Endothelial cell of umbilical vein (primary cell): ENCODE results near the gene ARRDC1. TPM values are rescaled to one million over a fixed set of nuclear protein-coding genes. Genes with fewer than 3 reads are reported as not detected.

ENCODE experiments used
- BruUV-seq: library from RNA; stranded (reverse); fragments of 400-500 nt; replicated peaks from 2 replicates; lab custom pipeline; 2021; lab: Mats Ljungman, UMichigan
- CTCF ChIA-PET: fragments of 300-600, 350-600 bp; sonication (Branson Sonifier 250); formaldehyde crosslinking; loops from one replicate; lab custom pipeline; 2021; ENCODE audit warnings: antibody characterized with exemption, inconsistent platforms; lab: Charles Lee
- POLR2A ChIA-PET: fragments of 300-600, 350-600 bp; sonication (Branson Sonifier 250); formaldehyde crosslinking; loops from one replicate; lab custom pipeline; 2021; ENCODE audit warnings: antibody characterized with exemption, inconsistent platforms; lab: Charles Lee
- DNase-seq: peaks from one replicate; pipeline ENCODE4 v3.0.0-alpha.2; 2011; ENCODE audit warnings: low read depth, low spot score
- FAIRE-seq: peaks from 2 replicates; lab custom pipeline; 2011; peaks lifted over from hg19 to GRCh38; lab: Jason Lieb, UNC
- H2AFZ ChIP-seq: 2 replicates; pipeline ENCODE4 v1.6.0; 2012; ENCODE audit warnings: low read depth, low read length, control low read depth, inconsistent platforms
- H3K27ac ChIP-seq: 2 replicates; pipeline ENCODE4 v1.5.1; 2011; ENCODE audit warnings: low read depth, mild to moderate bottlenecking, control low read depth, low read length, moderate library complexity; ENCODE audit not compliant: insufficient read depth
- H3K27me3 ChIP-seq, 2 experiments: 2 replicates each; pipeline versions ENCODE4 v1.6.0 to v1.6.1; 2011; ENCODE audit warnings: low read length in 2 of 2, mixed read lengths in 1 of 2; ENCODE audit not compliant: control insufficient read depth in 2 of 2, insufficient read depth in 2 of 2
- H3K36me3 ChIP-seq, 2 experiments: 2 replicates in 1 of 2; 3 replicates in 1 of 2; pipeline ENCODE4 v1.5.1; 2011; ENCODE audit warnings: low read length in 2 of 2, mild to moderate bottlenecking in 1 of 2, moderate library complexity in 1 of 2; ENCODE audit not compliant: control insufficient read depth in 2 of 2, insufficient read depth in 2 of 2; ENCODE audit errors: extremely low read depth in 1 of 2
- H3K4me1 ChIP-seq: 3 replicates; pipeline ENCODE4 v1.5.1; 2011; ENCODE audit warnings: mild to moderate bottlenecking, low read length; ENCODE audit not compliant: control insufficient read depth, insufficient read depth; ENCODE audit errors: extremely low read depth
- H3K4me2 ChIP-seq: 2 replicates; pipeline ENCODE4 v1.6.1; 2011; ENCODE audit warnings: low read length, control low read depth, mixed read lengths; ENCODE audit not compliant: insufficient read depth
- H3K4me3 ChIP-seq, 3 experiments: fragments of 200-600 bp in 1 of 3; sonication (generic), shearing (Covaris generic) in 1 of 3; replicated peaks in 1 of 3; 2 replicates each; pipeline ENCODE4 v1.5.1; 2011 to 2016; ENCODE audit warnings: control low read depth in 3 of 3, low read length in 3 of 3, mild to moderate bottlenecking in 2 of 3, inconsistent platforms in 1 of 3, low read depth in 1 of 3, moderate library complexity in 1 of 3; ENCODE audit not compliant: insufficient read depth in 1 of 3
- H3K79me2 ChIP-seq: 2 replicates; pipeline ENCODE4 v1.6.0; 2012; ENCODE audit warnings: low read length, inconsistent platforms; ENCODE audit not compliant: control insufficient read depth, insufficient read depth
- H3K9ac ChIP-seq: replicated peaks from 2 replicates; pipeline ENCODE3; 2011; ENCODE audit warnings: low read length, control low read depth; ENCODE audit not compliant: insufficient read depth; ENCODE audit errors: extremely low read depth
- H3K9me1 ChIP-seq: replicated peaks from 3 replicates; pipeline ENCODE4 v1.6.0; 2011; ENCODE audit warnings: mild to moderate bottlenecking, low read length; ENCODE audit not compliant: control insufficient read depth, insufficient read depth; ENCODE audit errors: extremely low read depth
- H3K9me3 ChIP-seq: replicated peaks from 2 replicates; pipeline ENCODE4 v1.5.1; 2012; ENCODE audit warnings: low read length, inconsistent platforms; ENCODE audit not compliant: control insufficient read depth, insufficient read depth
- H4K20me1 ChIP-seq: replicated peaks from 2 replicates; pipeline ENCODE3; 2011; ENCODE audit warnings: mild to moderate bottlenecking, low read length; ENCODE audit not compliant: control insufficient read depth, insufficient read depth; ENCODE audit errors: extremely low read depth
- CTCF ChIP-seq, 2 donors: IDR thresholded peaks; 1 replicate in 1 of 2; 2 replicates in 1 of 2; pipeline ENCODE4 v1.5.1; 2011; ENCODE audit warnings: low read length in 2 of 2, mild to moderate bottlenecking in 2 of 2, moderate library complexity in 2 of 2, control low read depth in 1 of 2, inconsistent platforms in 1 of 2, low read depth in 1 of 2; ENCODE audit not compliant: insufficient read depth in 1 of 2; ENCODE audit errors: extremely low read depth in 1 of 2
- EZH2 ChIP-seq: IDR thresholded peaks from 2 replicates; pipeline ENCODE4 v1.6.1; 2012; ENCODE audit warnings: borderline replicate concordance, low read depth, mild to moderate bottlenecking, moderate library complexity, low read length, inconsistent platforms; ENCODE audit not compliant: severe bottlenecking
- FOS ChIP-seq: IDR thresholded peaks from 2 replicates; pipeline ENCODE4 v1.6.1; 2011; ENCODE audit warnings: mild to moderate bottlenecking, low read length, moderate library complexity, borderline replicate concordance; ENCODE audit not compliant: insufficient read depth
- GATA2 ChIP-seq: IDR thresholded peaks from 2 replicates; pipeline ENCODE4 v1.7.0; 2011; ENCODE audit warnings: low read depth, mild to moderate bottlenecking, moderate library complexity, mixed read lengths, low read length; ENCODE audit not compliant: insufficient read length, insufficient read depth
- JUN ChIP-seq: IDR thresholded peaks from 2 replicates; pipeline ENCODE4 v1.6.1; 2011; ENCODE audit warnings: borderline replicate concordance, low read depth; ENCODE audit not compliant: insufficient read length, insufficient read depth
- MAX ChIP-seq: IDR thresholded peaks from 2 replicates; pipeline ENCODE4 v1.6.1; 2011; ENCODE audit not compliant: insufficient read depth, insufficient read length
- MYC ChIP-seq: IDR thresholded peaks from one replicate; pipeline ENCODE4 v1.6.1; 2011; ENCODE audit warnings: mild to moderate bottlenecking, low read depth, low read length
- POLR2A ChIP-seq: IDR thresholded peaks from 2 replicates; pipeline ENCODE4 v1.6.1; 2012; ENCODE audit warnings: low read depth, mild to moderate bottlenecking, control low read depth, low read length
- POLR2AphosphoS5 ChIP-seq: IDR thresholded peaks from 2 replicates; pipeline ENCODE4 v1.6.1; 2012; ENCODE audit warnings: low read depth, mild to moderate bottlenecking, control low read depth, low read length, moderate library complexity; ENCODE audit not compliant: insufficient read depth
- dilution Hi-C: fragments of 300-500 bp; cut with MboI; formaldehyde crosslinking; loops from one replicate; pipeline ENCODE4 v1.15.0; 2019; ENCODE audit warnings: low sequenced_read_pairs; ENCODE audit not compliant: extremely low pct_ligation_motif_present
- intact Hi-C: fragments of 100-400 bp; cut with micrococcal nuclease; formaldehyde crosslinking; loops from one replicate; pipeline ENCODE4 v1.10.0; 2022
- polyA plus RNA-seq, 4 experiments: library from polyadenylated mRNA; depleted of rRNA in 3 of 4; stranded (reverse) in 3 of 4; unstranded in 1 of 4; fragments of >200 nt; gene quantifications; 2 replicates each; pipeline versions ENCODE4 v1.2.1 to v1.2.3, GENCODE V29; 2011 to 2012; ENCODE audit warnings: missing spikeins in 1 of 4
- total RNA-seq: library from RNA; stranded (reverse); gene quantifications from 2 replicates; pipeline ENCODE4 v1.2.3, GENCODE V29; 2021

The ARRDC1 gene
- total and polyA plus RNA-seq, 2 donors (not counting 3 experiments of a cell fraction or from before 2014, with no cell fraction given): 22.5 to 51.0 TPM

DNA sequence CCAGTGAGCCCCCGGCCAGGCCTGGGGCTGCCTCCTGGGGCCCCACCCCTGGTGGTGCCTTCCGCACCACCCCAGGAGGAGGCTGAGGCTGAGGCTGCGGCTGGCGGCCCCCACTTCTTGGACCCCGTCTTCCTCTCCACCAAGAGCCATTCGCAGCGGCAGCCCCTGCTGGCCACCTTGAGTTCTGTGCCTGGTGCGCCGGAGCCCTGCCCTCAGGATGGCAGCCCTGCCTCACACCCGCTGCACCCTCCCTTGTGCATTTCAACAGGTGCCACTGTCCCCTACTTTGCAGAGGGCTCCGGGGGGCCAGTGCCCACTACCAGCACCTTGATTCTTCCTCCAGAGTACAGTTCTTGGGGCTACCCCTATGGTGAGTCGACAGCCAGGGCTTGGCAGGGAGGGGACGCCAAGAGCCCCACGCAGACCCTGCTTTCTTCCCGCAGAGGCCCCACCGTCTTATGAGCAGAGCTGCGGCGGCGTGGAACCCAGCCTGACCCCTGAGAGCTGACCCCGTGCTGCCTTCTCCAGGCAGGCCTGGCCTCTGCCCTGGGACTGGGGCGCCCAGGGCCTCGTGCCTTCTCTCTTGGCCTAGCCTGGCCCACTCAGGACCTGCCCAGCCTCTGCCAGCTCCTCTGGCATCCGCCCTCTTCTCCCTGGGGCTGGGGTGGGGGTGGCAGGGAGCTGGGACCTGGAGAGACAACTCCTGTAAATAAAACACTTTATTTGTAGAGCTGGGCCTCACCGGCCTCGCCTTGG, 9.3 kb downstream of the ARRDC1 start:
- no peak overlapping the region for H2AFZ ChIP-seq
- TF ChIP-seq JUN: no peak
- peak in 1 of 2 donors; percentile 4 for TF ChIP-seq CTCF (IDR thresholded peaks at IDR 0.05; ENCODE audit: extremely low read depth in 1 of 2, insufficient read depth in 1 of 2, low read depth in 1 of 2, low read length in 2 of 2)
- peaks cover 0 to 13% of the 10 kb centered on the region in 2 experiments for H3K36me3 ChIP-seq
- dilution Hi-C loops: no loop called here
- no peaks in the 10 kb centered on the region for H3K9me1 ChIP-seq
- peaks cover 21% of the 10 kb centered on the region for H3K79me2 ChIP-seq
- CTCF ChIA-PET: no interaction called here
- POLR2A ChIA-PET: no interaction called here
- H3K4me3 ChIP-seq: no peak overlapping the region
- no peak overlapping the region for H3K27ac ChIP-seq
- H3K9me3 ChIP-seq: no peaks in the 10 kb centered on the region
- no peak overlapping the region for H3K4me2 ChIP-seq
- no peak for FAIRE-seq
- no peak overlapping the region for H3K9ac ChIP-seq
- intact Hi-C loops: no loop called here
- BruUV-seq: no TSS peak
- peaks cover 15% of the 10 kb centered on the region for H3K4me1 ChIP-seq
- H4K20me1 ChIP-seq: no peaks in the 10 kb centered on the region
- DNase-seq: no peak
- H3K27me3 ChIP-seq: no peaks in the 10 kb centered on the region

DNA sequence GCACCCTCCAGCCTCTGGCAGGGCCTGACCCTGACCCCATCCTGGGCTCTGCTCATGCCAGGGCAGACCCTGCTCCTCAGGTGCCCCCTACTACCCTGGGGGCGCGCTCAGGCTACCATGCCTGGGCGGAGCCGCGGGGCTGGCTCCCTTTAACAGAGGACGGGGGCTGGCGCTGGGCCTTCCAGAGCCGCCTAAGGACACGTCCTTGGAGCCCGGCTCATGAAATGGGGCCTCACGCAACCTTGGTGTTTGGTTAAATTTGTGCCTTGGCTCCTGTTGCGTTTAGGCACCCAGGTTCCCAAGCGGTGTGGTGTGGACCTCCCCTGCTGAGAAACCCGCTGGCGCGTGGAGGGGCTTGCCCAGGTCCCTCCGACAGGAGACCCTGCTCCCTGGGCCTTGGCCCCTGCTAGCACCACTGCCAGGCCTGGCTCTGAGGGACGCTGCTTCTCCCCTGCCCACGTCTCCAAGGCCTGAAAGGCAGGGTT, 9.9 kb downstream of the ARRDC1 start:
- TF ChIP-seq MAX: no peak
- no peak for TF ChIP-seq POLR2A
- no peak for TF ChIP-seq MYC
- no peak for TF ChIP-seq CTCF (IDR thresholded peaks at IDR 0.05; ENCODE audit: extremely low read depth in 1 of 2, insufficient read depth in 1 of 2, low read depth in 1 of 2, low read length in 2 of 2)
- no peak for TF ChIP-seq POLR2AphosphoS5
- no peak for TF ChIP-seq GATA2
- TF ChIP-seq FOS: no peak
- TF ChIP-seq JUN: no peak
- TF ChIP-seq EZH2: no peak
- H2AFZ ChIP-seq: no peak overlapping the region
- H3K36me3 ChIP-seq: peaks cover 0 to 13% of the 10 kb centered on the region in 2 experiments
- dilution Hi-C loops (no loop called here), intact Hi-C loops (no loop called here)
- FAIRE-seq (no peak), DNase-seq (no peak)
- no peaks in the 10 kb centered on the region for H3K9me3 ChIP-seq
- peaks cover 28% of the 10 kb centered on the region for H3K79me2 ChIP-seq
- no peaks in the 10 kb centered on the region for H4K20me1 ChIP-seq
- POLR2A ChIA-PET: no interaction called here
- no peak overlapping the region for H3K4me2 ChIP-seq
- peaks cover 21% of the 10 kb centered on the region for H3K4me1 ChIP-seq
- H3K4me3 ChIP-seq: no peak overlapping the region
- H3K27ac ChIP-seq: no peak overlapping the region
- CTCF ChIA-PET: no interaction called here
- BruUV-seq: no TSS peak
- H3K9me1 ChIP-seq: no peaks in the 10 kb centered on the region
- no peaks in the 10 kb centered on the region for H3K27me3 ChIP-seq
- no peak overlapping the region for H3K9ac ChIP-seq
